Activated CD8-positive, alpha-beta memory T cell treated with anti-CD3 and anti-CD28 coated beads, Interleukin-2, amount 50 U/mL, for 48 hours (primary cell): ENCODE data around the gene SOX6.

Experiments used
- DNase-seq: peaks from one replicate; pipeline ENCODE4 v3.0.0-alpha.2; 2020

SOX6 gene

GRCh38 chr11:16363706-16364105, 7.4 kb upstream of the SOX6 start:
- DNase-seq = no peak

- no peak for DNase-seq
These were observed 4.9 kb upstream of the SOX6 start for GRCh38 chr11:16361108-16361865.

- DNase-seq = no peak
These were observed 3.0 kb upstream of the SOX6 start for GRCh38 chr11:16359369-16359768.

GRCh38 chr11:16358726-16359125, 2.4 kb upstream of the SOX6 start:
- DNase-seq = no peak

GRCh38 chr11:16357775-16358174, 1.4 kb upstream of the SOX6 start:
- no peak for DNase-seq

GRCh38 chr11:16356761-16357393, 531 bp upstream of the SOX6 start:
- DNase-seq = no peak

- no peak for DNase-seq
These were observed 3.6 kb downstream of the SOX6 start for GRCh38 chr11:16352707-16353106.

- DNase-seq = no peak
These were observed 6.2 kb downstream of the SOX6 start for GRCh38 chr11:16350125-16350524.

- no peak for DNase-seq
These were observed 8.2 kb downstream of the SOX6 start for GRCh38 chr11:16347928-16348685.

GRCh38 chr11:16346975-16347374, 9.4 kb downstream of the SOX6 start:
- no peak for DNase-seq

- DNase-seq = no peak
These were observed 14.5 kb downstream of the SOX6 start for GRCh38 chr11:16341853-16342252.

GRCh38 chr11:16338393-16338792, 18.0 kb downstream of the SOX6 start:
- no peak for DNase-seq

- no peak for DNase-seq
These were observed 18.7 kb downstream of the SOX6 start for GRCh38 chr11:16337421-16338213.

GRCh38 chr11:16336721-16337120, 19.6 kb downstream of the SOX6 start:
- no peak for DNase-seq

GRCh38 chr11:16336204-16336603, 20.1 kb downstream of the SOX6 start:
- no peak for DNase-seq

GRCh38 chr11:16335236-16335962, 20.9 kb downstream of the SOX6 start:
- no peak for DNase-seq

GRCh38 chr11:16326679-16327297, 29.6 kb downstream of the SOX6 start:
- DNase-seq = no peak

GRCh38 chr11:16322190-16322589, 34.2 kb downstream of the SOX6 start:
- DNase-seq = no peak

- DNase-seq = no peak
These were observed 35.2 kb downstream of the SOX6 start for GRCh38 chr11:16321148-16321547.

GRCh38 chr11:16318320-16318719, 38.0 kb downstream of the SOX6 start:
- DNase-seq = no peak

GRCh38 chr11:16317712-16318111, 38.6 kb downstream of the SOX6 start:
- DNase-seq = no peak

- no peak for DNase-seq
These were observed 42.5 kb downstream of the SOX6 start for GRCh38 chr11:16313846-16314245.
